Measurements from ENCODE around the gene EI24. TPM values are rescaled to one million over a fixed set of nuclear protein-coding genes. Genes with fewer than 3 reads are reported as not detected.

Gene EI24
- total and polyA plus RNA-seq, 9 of the 15 experiments (the other 6 are each of a cell fraction or from before 2014, with no cell fraction given): 50.4 to 260 (median 168) TPM

DNA sequence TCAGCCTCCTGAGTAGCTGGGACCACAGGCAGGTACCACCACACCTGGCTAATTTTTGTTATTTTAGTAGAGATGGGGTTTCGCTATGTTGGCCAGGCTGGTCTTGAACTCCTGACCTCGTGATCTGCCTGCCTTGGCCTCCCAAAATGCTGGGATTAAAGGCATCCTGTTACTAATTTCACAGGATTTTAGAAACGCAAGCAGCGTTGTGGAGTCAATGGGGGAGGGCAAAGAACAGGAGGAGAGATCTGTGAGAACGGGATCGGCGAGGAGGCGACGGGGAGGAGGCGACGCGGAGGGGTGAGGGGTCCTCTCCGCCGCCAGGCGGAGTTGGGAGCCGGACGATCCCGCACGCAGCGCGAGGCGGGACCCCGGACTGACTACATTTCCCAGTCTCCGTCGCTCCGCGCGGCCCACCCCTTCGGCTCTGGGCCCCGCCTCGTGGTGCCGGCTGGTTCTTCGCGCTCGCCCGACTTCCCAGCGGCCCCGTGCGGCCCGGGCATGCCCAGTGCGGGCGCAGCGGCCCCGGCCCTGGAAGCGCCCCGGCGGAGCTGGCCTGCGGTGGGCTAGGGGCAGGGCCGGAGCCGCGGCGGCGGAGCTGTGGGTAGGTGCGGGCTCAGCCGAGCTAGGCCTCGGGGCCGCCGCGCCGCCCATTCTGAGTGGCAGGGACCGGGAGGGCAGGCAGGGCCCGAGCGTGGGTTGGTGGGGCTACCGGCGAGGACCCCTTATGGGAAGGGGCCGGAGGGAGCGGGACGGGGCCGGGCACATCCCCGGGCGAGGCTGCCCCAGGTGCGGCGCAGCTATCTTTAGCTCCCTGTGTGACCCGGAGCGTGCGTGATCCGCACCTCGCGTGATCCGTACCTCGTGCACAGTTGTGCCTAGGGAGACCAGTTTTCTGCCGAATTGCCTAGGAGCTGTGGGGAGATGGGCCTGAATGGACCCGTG, at the start of gene EI24 (continued):
- TF ChIP-seq, protein P1, sequence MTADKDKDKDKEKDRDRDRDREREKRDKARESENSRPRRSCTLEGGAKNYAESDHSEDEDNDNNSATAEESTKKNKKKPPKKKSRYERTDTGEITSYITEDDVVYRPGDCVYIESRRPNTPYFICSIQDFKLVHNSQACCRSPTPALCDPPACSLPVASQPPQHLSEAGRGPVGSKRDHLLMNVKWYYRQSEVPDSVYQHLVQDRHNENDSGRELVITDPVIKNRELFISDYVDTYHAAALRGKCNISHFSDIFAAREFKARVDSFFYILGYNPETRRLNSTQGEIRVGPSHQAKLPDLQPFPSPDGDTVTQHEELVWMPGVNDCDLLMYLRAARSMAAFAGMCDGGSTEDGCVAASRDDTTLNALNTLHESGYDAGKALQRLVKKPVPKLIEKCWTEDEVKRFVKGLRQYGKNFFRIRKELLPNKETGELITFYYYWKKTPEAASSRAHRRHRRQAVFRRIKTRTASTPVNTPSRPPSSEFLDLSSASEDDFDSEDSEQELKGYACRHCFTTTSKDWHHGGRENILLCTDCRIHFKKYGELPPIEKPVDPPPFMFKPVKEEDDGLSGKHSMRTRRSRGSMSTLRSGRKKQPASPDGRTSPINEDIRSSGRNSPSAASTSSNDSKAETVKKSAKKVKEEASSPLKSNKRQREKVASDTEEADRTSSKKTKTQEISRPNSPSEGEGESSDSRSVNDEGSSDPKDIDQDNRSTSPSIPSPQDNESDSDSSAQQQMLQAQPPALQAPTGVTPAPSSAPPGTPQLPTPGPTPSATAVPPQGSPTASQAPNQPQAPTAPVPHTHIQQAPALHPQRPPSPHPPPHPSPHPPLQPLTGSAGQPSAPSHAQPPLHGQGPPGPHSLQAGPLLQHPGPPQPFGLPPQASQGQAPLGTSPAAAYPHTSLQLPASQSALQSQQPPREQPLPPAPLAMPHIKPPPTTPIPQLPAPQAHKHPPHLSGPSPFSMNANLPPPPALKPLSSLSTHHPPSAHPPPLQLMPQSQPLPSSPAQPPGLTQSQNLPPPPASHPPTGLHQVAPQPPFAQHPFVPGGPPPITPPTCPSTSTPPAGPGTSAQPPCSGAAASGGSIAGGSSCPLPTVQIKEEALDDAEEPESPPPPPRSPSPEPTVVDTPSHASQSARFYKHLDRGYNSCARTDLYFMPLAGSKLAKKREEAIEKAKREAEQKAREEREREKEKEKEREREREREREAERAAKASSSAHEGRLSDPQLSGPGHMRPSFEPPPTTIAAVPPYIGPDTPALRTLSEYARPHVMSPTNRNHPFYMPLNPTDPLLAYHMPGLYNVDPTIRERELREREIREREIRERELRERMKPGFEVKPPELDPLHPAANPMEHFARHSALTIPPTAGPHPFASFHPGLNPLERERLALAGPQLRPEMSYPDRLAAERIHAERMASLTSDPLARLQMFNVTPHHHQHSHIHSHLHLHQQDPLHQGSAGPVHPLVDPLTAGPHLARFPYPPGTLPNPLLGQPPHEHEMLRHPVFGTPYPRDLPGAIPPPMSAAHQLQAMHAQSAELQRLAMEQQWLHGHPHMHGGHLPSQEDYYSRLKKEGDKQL (CRISPR knock-in tag; IDR thresholded peaks at IDR 0.05; ENCODE audit: borderline replicate concordance): no peak
- 0 out of 2 replicates have a peak, but pooled peaks have one; percentile 50 for TF ChIP-seq HDAC8 (tag; IDR thresholded peaks at IDR 0.05)
- TF ChIP-seq SMARCC2 (IDR thresholded peaks at IDR 0.05; ENCODE audit: low read depth): no peak
- TF ChIP-seq, protein P2, sequence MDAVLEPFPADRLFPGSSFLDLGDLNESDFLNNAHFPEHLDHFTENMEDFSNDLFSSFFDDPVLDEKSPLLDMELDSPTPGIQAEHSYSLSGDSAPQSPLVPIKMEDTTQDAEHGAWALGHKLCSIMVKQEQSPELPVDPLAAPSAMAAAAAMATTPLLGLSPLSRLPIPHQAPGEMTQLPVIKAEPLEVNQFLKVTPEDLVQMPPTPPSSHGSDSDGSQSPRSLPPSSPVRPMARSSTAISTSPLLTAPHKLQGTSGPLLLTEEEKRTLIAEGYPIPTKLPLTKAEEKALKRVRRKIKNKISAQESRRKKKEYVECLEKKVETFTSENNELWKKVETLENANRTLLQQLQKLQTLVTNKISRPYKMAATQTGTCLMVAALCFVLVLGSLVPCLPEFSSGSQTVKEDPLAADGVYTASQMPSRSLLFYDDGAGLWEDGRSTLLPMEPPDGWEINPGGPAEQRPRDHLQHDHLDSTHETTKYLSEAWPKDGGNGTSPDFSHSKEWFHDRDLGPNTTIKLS (IDR thresholded peaks at IDR 0.05; ENCODE audit: borderline replicate concordance, low read depth): peak; percentile 71; the same call in 1 of the 2 replicates
- peak; percentile 62; the same call in 1 of the 2 replicates for TF ChIP-seq SMAD4 (CRISPR knock-in tag; conservative IDR thresholded peaks at IDR 0.05)
- no peak for TF ChIP-seq ZNF282 (CRISPR knock-in tag; IDR thresholded peaks at IDR 0.05)
- no peak for TF ChIP-seq PHB2 (IDR thresholded peaks at IDR 0.05; ENCODE audit: low read depth)
- TF ChIP-seq NONO (IDR thresholded peaks at IDR 0.05; ENCODE audit: low read depth in 2 of 2, low read length in 1 of 2): peak; percentile 69 to 76
- peak; percentile 44; the same call in 1 of the 2 replicates for TF ChIP-seq MBD2 (IDR thresholded peaks at IDR 0.05; ENCODE audit: borderline replicate concordance, low read depth)
- TF ChIP-seq ESRRB (CRISPR knock-in tag; IDR thresholded peaks at IDR 0.05; ENCODE audit: borderline replicate concordance): no peak
- TF ChIP-seq KAT8 (IDR thresholded peaks at IDR 0.05; ENCODE audit: low read depth): no peak
- TF ChIP-seq, protein P3, sequence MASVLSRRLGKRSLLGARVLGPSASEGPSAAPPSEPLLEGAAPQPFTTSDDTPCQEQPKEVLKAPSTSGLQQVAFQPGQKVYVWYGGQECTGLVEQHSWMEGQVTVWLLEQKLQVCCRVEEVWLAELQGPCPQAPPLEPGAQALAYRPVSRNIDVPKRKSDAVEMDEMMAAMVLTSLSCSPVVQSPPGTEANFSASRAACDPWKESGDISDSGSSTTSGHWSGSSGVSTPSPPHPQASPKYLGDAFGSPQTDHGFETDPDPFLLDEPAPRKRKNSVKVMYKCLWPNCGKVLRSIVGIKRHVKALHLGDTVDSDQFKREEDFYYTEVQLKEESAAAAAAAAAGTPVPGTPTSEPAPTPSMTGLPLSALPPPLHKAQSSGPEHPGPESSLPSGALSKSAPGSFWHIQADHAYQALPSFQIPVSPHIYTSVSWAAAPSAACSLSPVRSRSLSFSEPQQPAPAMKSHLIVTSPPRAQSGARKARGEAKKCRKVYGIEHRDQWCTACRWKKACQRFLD (CRISPR knock-in tag; IDR thresholded peaks at IDR 0.05): no peak; the same call in 1 of the 2 replicates
- TF ChIP-seq CBX8 (IDR thresholded peaks at IDR 0.05; ENCODE audit: borderline replicate concordance, extremely low read depth, low read depth, low read length, poor library complexity, severe bottlenecking): no peak
- TF ChIP-seq TEAD1 (CRISPR knock-in tag; IDR thresholded peaks at IDR 0.05): peak in 1 of 2 experiments; percentile 7; a peak in 1 of 4 replicates
